ENCODE measurements around the gene LHX3. TPM values are rescaled to one million over a fixed set of nuclear protein-coding genes. Genes with fewer than 3 reads are reported as not detected.

Gene LHX3
- total RNA-seq, 1 donor from 2014 or later: not detected

DNA sequence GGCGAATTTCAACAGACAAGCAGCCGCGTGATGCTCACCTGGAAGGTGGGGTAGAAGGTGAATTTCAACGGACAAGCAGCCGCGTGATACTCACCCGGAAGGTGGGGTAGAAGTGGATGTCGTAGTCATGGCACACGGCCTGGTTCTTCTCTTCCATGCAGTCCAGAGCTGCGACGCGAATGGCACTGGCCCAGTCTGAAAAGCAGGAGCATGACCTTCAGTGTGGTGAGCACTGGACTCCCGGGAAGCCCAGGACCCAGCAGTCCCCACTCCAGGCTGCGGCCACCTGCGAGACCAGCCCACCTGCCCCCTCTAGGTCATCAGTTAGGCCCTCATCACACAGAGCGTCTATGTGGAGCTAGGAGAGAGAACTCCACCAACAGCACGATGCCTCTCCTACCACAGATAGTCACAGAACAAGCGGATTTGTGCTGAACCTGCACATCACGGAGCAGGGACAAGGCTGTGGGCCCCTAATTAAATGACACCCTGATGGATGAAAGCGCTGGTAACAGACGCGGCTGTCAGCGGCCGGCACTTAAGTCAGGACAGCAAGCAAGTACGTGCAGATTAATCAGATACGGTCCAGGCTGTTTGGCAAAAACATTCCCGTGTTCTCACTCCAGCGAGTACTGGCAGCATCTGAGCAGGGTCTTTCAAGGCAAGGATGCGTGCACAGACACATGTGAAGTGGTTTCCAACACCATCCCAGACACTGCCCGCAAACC lies 21.9 kb upstream of the LHX3 start:
- Histone ChIP-seq H3K4me3 (ENCODE audit: low read depth, low read length) (no peak overlapping the region), H3K36me3 (ENCODE audit: control insufficient read depth, insufficient read depth, low read length) (peaks cover 10% of the 10 kb centered on the region), H3K27me3 (ENCODE audit: control insufficient read depth, insufficient read depth, low read length) (no peaks in the 10 kb centered on the region)
- DNase-seq (ENCODE audit: low read depth) (no peak), FAIRE-seq (no peak)
- TF ChIP-seq, protein P1, sequence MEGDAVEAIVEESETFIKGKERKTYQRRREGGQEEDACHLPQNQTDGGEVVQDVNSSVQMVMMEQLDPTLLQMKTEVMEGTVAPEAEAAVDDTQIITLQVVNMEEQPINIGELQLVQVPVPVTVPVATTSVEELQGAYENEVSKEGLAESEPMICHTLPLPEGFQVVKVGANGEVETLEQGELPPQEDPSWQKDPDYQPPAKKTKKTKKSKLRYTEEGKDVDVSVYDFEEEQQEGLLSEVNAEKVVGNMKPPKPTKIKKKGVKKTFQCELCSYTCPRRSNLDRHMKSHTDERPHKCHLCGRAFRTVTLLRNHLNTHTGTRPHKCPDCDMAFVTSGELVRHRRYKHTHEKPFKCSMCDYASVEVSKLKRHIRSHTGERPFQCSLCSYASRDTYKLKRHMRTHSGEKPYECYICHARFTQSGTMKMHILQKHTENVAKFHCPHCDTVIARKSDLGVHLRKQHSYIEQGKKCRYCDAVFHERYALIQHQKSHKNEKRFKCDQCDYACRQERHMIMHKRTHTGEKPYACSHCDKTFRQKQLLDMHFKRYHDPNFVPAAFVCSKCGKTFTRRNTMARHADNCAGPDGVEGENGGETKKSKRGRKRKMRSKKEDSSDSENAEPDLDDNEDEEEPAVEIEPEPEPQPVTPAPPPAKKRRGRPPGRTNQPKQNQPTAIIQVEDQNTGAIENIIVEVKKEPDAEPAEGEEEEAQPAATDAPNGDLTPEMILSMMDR (IDR thresholded peaks at IDR 0.05; ENCODE audit: insufficient read depth, low read length, severe bottlenecking): no peak

DNA sequence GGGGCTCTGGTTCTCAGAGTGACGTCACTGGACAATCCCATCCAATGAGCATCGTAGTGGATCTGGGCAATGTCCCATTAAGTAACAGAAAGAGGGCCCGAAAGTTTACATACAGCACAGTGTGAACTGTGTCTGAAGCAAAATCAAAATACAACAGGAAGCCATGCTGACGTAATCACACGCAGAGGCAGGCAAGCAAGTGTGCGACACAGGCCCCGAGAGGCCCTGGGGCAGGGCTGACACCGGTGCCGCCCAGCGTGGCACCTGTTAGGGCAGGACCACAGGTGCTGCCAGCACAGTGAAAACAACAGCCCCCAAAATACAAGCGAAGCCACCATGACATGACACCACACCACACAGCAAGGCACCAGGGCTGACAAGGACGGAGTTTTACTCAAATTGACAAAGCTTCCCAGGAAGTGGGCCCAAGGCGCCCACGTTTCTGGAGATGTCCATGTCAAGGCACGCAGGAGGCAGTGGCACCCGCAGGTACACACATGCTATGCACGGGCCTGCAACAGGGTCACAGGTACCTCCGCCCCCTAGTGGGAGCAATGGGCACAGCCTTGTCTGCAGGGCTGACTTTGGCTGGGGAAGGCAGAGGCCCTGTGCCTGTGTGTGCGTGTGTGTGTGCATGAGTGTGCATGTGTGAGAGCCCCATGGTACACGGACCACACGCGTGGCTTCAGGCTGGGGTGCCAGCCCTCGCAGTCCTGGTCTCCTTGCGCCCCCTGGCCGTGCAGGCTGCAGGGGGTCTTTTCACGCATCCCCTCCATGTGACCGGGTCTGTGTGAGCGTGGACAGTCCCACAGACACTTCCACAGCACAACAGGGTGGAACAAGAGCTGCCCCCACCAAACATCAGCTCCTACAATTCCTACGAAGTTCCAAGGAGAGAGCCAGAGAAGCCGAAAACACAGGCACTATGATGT lies 21.1 kb upstream of the LHX3 start:
- TF ChIP-seq, protein P1 (IDR thresholded peaks at IDR 0.05; ENCODE audit: insufficient read depth, low read length, severe bottlenecking): peak; percentile 99
- DNase-seq (ENCODE audit: low read depth) (peak; percentile 60), FAIRE-seq (peak; percentile 75)
- H3K27me3 ChIP-seq (ENCODE audit: control insufficient read depth, insufficient read depth, low read length): no peaks in the 10 kb centered on the region
- peaks cover 12% of the 10 kb centered on the region for H3K36me3 ChIP-seq (ENCODE audit: control insufficient read depth, insufficient read depth, low read length)
- no peak overlapping the region for H3K4me3 ChIP-seq (ENCODE audit: low read depth, low read length)

DNA sequence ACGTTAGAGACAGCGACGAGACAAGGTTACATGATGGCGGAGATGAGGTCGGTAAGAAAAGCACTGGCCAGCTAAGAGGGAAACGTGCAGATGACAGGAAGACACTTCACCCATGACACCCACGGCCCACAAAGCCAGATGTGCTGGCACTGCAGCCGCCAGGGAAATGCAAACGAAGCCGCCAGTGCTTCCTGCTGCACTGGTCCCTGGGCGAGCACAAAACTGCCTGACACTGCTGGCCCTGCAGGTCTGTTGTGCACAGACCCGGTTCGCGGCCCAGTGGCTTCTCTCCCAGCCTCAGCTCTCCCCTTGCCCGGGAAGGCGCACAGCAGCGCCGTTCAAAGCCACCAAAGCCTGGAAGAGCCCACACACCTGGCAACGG lies 20.4 kb upstream of the LHX3 start:
- Histone ChIP-seq H3K36me3 (ENCODE audit: control insufficient read depth, insufficient read depth, low read length) (peaks cover 12% of the 10 kb centered on the region), H3K4me3 (ENCODE audit: low read depth, low read length) (no peak overlapping the region), H3K27me3 (ENCODE audit: control insufficient read depth, insufficient read depth, low read length) (no peaks in the 10 kb centered on the region)
- no peak for FAIRE-seq
- DNase-seq (ENCODE audit: low read depth): no peak
- TF ChIP-seq, protein P1 (IDR thresholded peaks at IDR 0.05; ENCODE audit: insufficient read depth, low read length, severe bottlenecking): no peak

DNA sequence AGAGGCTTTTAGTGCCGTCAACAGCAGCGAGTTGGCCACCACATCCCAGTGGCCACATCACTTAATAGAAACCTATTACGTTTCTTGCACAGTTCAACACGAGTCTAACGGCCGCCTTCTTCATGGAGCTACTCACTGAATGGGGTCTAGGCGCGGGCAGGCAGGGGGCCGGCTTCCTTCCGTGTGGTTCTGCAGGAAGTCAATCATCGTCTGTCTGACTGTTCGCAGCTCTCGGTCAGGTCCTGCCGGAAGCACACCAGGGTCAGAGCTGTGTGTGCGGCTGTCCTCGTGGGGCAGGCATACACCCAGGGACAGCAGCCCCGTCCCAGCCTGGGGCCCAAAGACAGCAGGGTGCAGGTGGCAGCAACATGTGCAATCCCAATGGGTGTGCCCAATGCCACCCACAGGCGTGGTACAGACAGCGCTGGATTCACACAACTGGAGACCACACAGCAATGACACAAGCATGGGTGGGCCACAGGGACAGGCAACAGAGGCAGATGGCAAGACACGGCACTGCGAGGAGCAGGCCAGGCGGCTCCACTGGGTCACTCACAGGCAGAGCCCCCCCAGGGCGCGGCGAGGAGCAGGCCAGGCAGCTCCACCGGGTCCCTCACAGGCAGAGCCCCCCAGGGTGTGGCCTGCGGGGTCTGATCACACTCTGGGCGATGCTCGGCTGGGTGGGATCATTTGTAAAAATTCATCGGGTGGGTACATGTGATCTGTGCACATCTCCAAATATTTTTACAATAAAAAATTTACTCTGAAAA lies 19.1 kb upstream of the LHX3 start:
- TF ChIP-seq, protein P1 (IDR thresholded peaks at IDR 0.05; ENCODE audit: insufficient read depth, low read length, severe bottlenecking): no peak
- Histone ChIP-seq H3K36me3 (ENCODE audit: control insufficient read depth, insufficient read depth, low read length) (peaks cover 12% of the 10 kb centered on the region), H3K27me3 (ENCODE audit: control insufficient read depth, insufficient read depth, low read length) (no peaks in the 10 kb centered on the region), H3K4me3 (ENCODE audit: low read depth, low read length) (no peak overlapping the region)
- FAIRE-seq (no peak), DNase-seq (ENCODE audit: low read depth) (no peak)

DNA sequence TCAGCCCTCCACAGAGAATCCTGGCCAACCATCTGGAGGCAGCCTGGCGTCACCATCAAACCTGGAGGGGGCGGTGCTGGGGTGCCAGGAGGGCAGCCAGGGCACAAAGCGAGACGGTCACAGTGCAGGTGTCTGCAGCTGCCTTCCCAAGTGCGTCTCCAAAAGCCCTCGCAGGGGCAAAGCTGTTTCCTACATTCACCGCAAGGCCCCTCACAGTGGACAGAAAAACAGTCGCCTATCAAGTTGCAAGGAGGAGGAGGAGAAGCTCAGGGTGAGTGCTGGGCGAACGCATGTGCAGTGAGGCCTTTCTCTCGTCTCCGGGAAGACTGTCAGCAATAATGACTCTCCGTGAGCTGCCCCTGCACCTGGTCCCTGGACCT lies 18.0 kb upstream of the LHX3 start:
- H3K36me3 ChIP-seq (ENCODE audit: control insufficient read depth, insufficient read depth, low read length): peaks cover 14% of the 10 kb centered on the region
- FAIRE-seq: no peak
- no peaks in the 10 kb centered on the region for H3K27me3 ChIP-seq (ENCODE audit: control insufficient read depth, insufficient read depth, low read length)
- TF ChIP-seq, protein P1 (IDR thresholded peaks at IDR 0.05; ENCODE audit: insufficient read depth, low read length, severe bottlenecking): no peak
- DNase-seq (ENCODE audit: low read depth): no peak
- H3K4me3 ChIP-seq (ENCODE audit: low read depth, low read length): no peak overlapping the region
